ENCODE measurements around the gene BRI3. TPM values are rescaled to one million over a fixed set of nuclear protein-coding genes. Genes with fewer than 3 reads are reported as not detected.

BRI3 gene
- total RNA-seq, 2 donors from 2014 or later = 68.5 to 85.4 TPM

DNA sequence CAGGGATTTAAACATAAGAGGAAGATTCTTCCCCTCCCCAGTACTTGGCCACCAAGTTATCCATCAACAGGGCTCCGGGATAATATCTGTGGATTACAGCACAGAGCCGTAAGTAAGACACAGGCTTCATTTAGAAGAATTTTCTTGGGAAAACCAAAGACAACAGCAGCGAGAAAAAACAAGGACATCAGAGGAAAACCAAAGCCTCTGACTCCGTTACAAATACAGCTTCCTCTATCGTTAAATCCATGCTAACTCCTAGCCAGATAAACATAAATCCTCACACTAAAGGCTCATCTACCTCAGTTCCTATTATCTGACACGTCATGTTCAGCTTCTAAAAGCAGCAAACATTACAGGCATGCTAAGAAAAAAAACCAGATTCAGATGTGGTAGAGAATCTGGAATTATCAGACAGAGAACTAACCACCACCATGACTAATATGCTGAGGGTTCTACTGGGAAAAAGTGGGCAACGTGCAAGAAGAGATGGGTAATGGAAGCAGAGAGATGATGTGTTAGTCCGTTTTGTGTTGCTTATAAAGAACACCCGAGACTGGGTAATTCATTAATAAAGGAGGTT, 48.4 kb downstream of the BRI3 start:
- no peaks in the 10 kb centered on the region for H3K27me3 ChIP-seq (replicated peaks; ENCODE audit: insufficient read depth)
- H3K27ac ChIP-seq = peak overlapping the region in 1 of 2 donors; percentile 25
- DNase-seq (ENCODE audit: low spot score) = no peak
- no peaks in the 10 kb centered on the region for H3K36me3 ChIP-seq
- TF ChIP-seq POLR2AphosphoS5 (IDR thresholded peaks at IDR 0.05) (no peak), CTCF (IDR thresholded peaks at IDR 0.05) (no peak), POLR2A (IDR thresholded peaks at IDR 0.05) (no peak)
- WGBS = 79% methylated on average over 9 of the region's 9 CpGs
- intact Hi-C loops (cut with DNase I) = no loop called here
- H3K9me3 ChIP-seq = no peaks in the 10 kb centered on the region
- no peaks in the 10 kb centered on the region for H3K4me1 ChIP-seq (replicated peaks)
- H3K4me3 ChIP-seq = no peak overlapping the region

GRCh38 chr7:98330926-98331529, 49.5 kb downstream of the BRI3 start:
- TF ChIP-seq POLR2A (IDR thresholded peaks at IDR 0.05) (no peak), CTCF (IDR thresholded peaks at IDR 0.05) (no peak), POLR2AphosphoS5 (IDR thresholded peaks at IDR 0.05) (no peak)
- intact Hi-C loops (cut with DNase I) = no loop called here
- no peaks in the 10 kb centered on the region for H3K4me1 ChIP-seq (replicated peaks)
- H3K36me3 ChIP-seq = no peaks in the 10 kb centered on the region
- 88% methylated on average over 5 of the region's 5 CpGs for WGBS
- DNase-seq (ENCODE audit: low spot score) = no peak
- no peaks in the 10 kb centered on the region for H3K27me3 ChIP-seq (replicated peaks; ENCODE audit: insufficient read depth)
- H3K27ac ChIP-seq = no peak overlapping the region
- no peak overlapping the region for H3K4me3 ChIP-seq
- no peaks in the 10 kb centered on the region for H3K9me3 ChIP-seq

DNA sequence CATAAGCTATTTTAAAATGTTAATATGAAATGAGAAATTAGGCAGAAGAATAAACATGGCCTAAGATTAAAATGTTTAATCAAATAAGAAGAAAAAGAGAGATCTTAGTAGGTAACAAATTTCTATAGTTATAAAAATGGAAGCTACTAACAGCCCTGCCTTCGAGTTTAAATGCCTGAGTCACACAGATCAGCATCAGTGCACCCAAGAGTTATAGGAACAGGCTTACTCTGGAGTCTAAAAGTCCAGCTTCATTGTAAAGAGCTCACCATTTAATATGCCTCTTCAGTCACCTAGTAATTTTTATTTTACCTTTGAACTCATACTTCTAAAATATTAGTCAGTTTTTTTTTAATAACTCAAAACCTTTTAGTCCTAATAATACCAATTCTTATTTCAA, 52.6 kb downstream of the BRI3 start:
- Histone ChIP-seq H3K4me1 (replicated peaks) (no peaks in the 10 kb centered on the region), H3K9me3 (no peaks in the 10 kb centered on the region), H3K27ac (no peak overlapping the region), H3K36me3 (no peaks in the 10 kb centered on the region), H3K4me3 (no peak overlapping the region), H3K27me3 (replicated peaks; ENCODE audit: insufficient read depth) (no peaks in the 10 kb centered on the region)
- intact Hi-C loops (cut with DNase I) = no loop called here
- no peak for TF ChIP-seq POLR2AphosphoS5 (IDR thresholded peaks at IDR 0.05)
- DNase-seq (ENCODE audit: low spot score) = no peak
- WGBS = 57% methylated on average over 1 of the region's 1 CpG

DNA sequence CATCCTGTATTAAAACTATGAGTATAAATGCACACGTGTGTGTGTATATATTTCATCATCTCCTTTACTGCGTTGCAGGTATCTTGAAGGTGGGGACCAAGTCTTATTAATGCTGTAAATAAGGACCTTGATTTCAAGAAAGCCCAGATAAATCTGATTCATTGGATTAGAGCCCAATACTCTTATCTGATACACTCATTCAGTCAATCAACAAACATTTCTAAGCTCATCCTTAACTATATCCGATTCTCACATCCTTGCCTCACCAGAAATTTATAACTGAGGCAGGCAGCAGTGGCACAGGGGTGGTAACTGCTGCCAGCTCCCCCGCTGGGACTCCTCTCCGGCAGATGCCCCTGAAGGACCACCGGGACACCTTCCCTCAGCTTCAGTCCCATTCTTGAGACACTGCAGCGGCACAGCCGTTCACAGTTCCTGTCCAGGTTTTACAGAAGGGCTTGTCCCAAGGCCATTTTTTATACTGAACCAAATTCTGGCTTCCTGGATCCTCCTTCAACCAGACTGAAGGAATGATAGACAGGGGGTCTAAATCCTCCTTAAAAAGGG, 54.0 kb downstream of the BRI3 start:
- Histone ChIP-seq H3K9me3 (no peaks in the 10 kb centered on the region), H3K27ac (no peak overlapping the region), H3K4me1 (replicated peaks) (no peaks in the 10 kb centered on the region), H3K27me3 (replicated peaks; ENCODE audit: insufficient read depth) (no peaks in the 10 kb centered on the region), H3K4me3 (no peak overlapping the region), H3K36me3 (no peaks in the 10 kb centered on the region)
- intact Hi-C loops (cut with DNase I) = no loop called here
- 94% methylated on average over 8 of the region's 8 CpGs for WGBS
- DNase-seq (ENCODE audit: low spot score) = no peak
- TF ChIP-seq POLR2A (IDR thresholded peaks at IDR 0.05) (no peak), POLR2AphosphoS5 (IDR thresholded peaks at IDR 0.05) (no peak), CTCF (IDR thresholded peaks at IDR 0.05) (no peak)

DNA sequence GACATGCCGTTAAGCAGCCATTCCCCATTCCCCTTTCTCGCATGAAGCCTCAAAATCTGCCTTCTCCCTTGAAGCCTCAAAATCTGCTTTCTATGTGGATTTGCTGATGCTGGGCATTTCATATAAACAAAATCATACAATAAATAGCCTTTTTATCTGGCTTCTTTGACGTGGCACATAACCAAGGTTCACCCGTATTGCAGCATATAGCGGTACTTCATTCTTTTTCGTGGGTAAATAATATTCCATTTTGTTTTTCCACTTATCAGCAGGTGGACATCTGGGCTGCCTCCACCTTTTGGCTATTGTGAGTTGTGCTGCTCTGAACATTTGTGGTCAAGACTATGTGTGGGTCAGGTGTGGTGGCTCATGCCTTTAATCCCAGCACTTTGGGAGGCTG, 57.0 kb downstream of the BRI3 start:
- H3K4me1 ChIP-seq (replicated peaks) = no peaks in the 10 kb centered on the region
- DNase-seq (ENCODE audit: low spot score) = no peak
- intact Hi-C loops (cut with DNase I) = no loop called here
- H3K4me3 ChIP-seq = no peak overlapping the region
- TF ChIP-seq POLR2A (IDR thresholded peaks at IDR 0.05) = no peak
- TF ChIP-seq CTCF (IDR thresholded peaks at IDR 0.05) = no peak
- TF ChIP-seq POLR2AphosphoS5 (IDR thresholded peaks at IDR 0.05) = no peak
- H3K9me3 ChIP-seq = no peaks in the 10 kb centered on the region
- no peaks in the 10 kb centered on the region for H3K27me3 ChIP-seq (replicated peaks; ENCODE audit: insufficient read depth)
- H3K36me3 ChIP-seq = no peaks in the 10 kb centered on the region
- 94% methylated on average over 6 of the region's 6 CpGs for WGBS
- H3K27ac ChIP-seq = no peak overlapping the region

Measured in prostate gland (tissue), 2 donors.